Measurements from ENCODE around the gene HMMR.
"Not testable (repeated sequence)": the region's sequence is repeated elsewhere in the genome, so short reads cannot be mapped to it uniquely, and the experiment has no call there.

HMMR gene

GRCh38 chr5:163460562-163461171, at the start of gene HMMR:
HMMR (plus strand) TSS chr5:163460632; CDS start chr5:163460693, 61 bp downstream.
- peak; percentile 35 to 40 for DNase-seq

GRCh38 chr5:163415673-163416072, 44.8 kb upstream of the HMMR start:
- DNase-seq: not testable (repeated sequence)

GRCh38 chr5:163424836-163425235, 35.6 kb upstream of the HMMR start:
- DNase-seq: no peak

GRCh38 chr5:163426128-163426527, 34.3 kb upstream of the HMMR start:
- DNase-seq: peak; percentile 47 to 64

GRCh38 chr5:163432544-163432943, 27.9 kb upstream of the HMMR start:
- DNase-seq: no peak

GRCh38 chr5:163433271-163433670, 27.2 kb upstream of the HMMR start:
- no peak for DNase-seq

GRCh38 chr5:163434401-163434866, 26.0 kb upstream of the HMMR start:
- peak in 1 of 2 experiments; percentile 16 for DNase-seq

- peak in 1 of 2 experiments; percentile 42 for DNase-seq
Measured at GRCh38 chr5:163436515-163436914, 23.9 kb upstream of the HMMR start.

- no peak for DNase-seq
Measured at GRCh38 chr5:163437011-163437308, 23.5 kb upstream of the HMMR start.

- DNase-seq: peak; percentile 96 to 97
Measured at GRCh38 chr5:163437309-163438182, 22.9 kb upstream of the HMMR start, which contains the start of gene CCNG1. CCNG1 (plus strand) TSS chr5:163437595; CDS start chr5:163439257, 1,662 bp downstream.

GRCh38 chr5:163439092-163439425, 21.4 kb upstream of the HMMR start:
- peak; percentile 35 to 52 for DNase-seq

- no peak for DNase-seq
Measured at GRCh38 chr5:163440954-163441353, 19.5 kb upstream of the HMMR start.

GRCh38 chr5:163444526-163444925, 15.9 kb upstream of the HMMR start:
- no peak for DNase-seq

GRCh38 chr5:163445345-163445744, 15.1 kb upstream of the HMMR start:
- no peak for DNase-seq

- DNase-seq: no peak
Measured at GRCh38 chr5:163447191-163447590, 13.2 kb upstream of the HMMR start.

- DNase-seq: no peak
Measured at GRCh38 chr5:163447875-163448274, 12.6 kb upstream of the HMMR start.

- no peak for DNase-seq
Measured at GRCh38 chr5:163448491-163448890, 11.9 kb upstream of the HMMR start.

- no peak for DNase-seq
Measured at GRCh38 chr5:163451489-163451888, 8.9 kb upstream of the HMMR start.

GRCh38 chr5:163453705-163454104, 6.7 kb upstream of the HMMR start:
- no peak for DNase-seq

- not testable (repeated sequence) for DNase-seq
Measured at GRCh38 chr5:163455406-163455805, 5.0 kb upstream of the HMMR start.

- DNase-seq: no peak
Measured at GRCh38 chr5:163456029-163456589, 4.3 kb upstream of the HMMR start.

- no peak for DNase-seq
Measured at GRCh38 chr5:163456840-163457239, 3.6 kb upstream of the HMMR start.

GRCh38 chr5:163458778-163459385, 1.6 kb upstream of the HMMR start:
- DNase-seq: peak; percentile 25 to 46

- peak; percentile 43 to 66 for DNase-seq
Measured at GRCh38 chr5:163459462-163459818, 992 bp upstream of the HMMR start.

All from Kasumi-1 (cell line).